HL-60/S4 treated with retinoic acid at 250 ng/mL for 4 days and 3 days (cell line): ENCODE data around the gene ZMYND8.

Experiments used
- in situ Hi-C: fragments of 300-500 bp; cut with MboI; formaldehyde crosslinking; loops from 2 replicates; pipeline ENCODE4 v1.7.0; 2022; ENCODE audit warnings: low sequenced_read_pairs

The ZMYND8 gene

DNA sequence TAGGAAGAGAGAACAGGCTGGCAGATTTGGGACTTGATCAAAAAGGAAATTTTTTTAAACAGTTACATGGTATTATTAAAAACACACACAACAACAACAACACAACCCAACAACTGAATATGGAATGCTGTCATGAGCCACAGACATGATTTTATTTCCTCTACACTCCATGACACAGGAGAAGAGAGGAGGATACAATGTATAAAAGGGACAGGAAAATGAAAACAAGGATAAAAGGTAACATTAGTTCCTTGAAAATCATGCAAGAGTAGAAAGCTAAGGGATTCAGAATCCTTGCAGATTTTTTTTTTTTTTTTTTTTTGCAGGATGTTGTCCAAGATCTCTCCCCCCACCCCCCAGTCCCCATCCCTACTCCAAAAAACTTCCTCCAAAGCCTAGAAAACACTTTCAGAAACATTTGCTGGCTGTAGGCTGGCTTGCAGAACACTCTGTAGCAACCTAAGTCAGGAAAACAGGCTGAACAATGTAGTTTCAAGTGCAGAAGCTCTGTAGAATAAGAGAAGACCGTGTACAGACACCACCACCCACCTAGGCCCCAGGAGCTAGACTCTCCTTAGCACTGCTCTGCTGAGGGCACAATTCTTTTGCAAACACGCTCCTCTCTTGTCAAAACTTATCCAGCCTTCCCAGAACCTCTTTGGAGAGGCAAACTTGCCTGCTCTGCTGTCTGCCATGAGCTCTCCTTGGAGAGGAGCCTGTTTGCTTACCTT lies 845 bp downstream of the ZMYND8 start:
- in situ Hi-C loops = no loop called here

DNA sequence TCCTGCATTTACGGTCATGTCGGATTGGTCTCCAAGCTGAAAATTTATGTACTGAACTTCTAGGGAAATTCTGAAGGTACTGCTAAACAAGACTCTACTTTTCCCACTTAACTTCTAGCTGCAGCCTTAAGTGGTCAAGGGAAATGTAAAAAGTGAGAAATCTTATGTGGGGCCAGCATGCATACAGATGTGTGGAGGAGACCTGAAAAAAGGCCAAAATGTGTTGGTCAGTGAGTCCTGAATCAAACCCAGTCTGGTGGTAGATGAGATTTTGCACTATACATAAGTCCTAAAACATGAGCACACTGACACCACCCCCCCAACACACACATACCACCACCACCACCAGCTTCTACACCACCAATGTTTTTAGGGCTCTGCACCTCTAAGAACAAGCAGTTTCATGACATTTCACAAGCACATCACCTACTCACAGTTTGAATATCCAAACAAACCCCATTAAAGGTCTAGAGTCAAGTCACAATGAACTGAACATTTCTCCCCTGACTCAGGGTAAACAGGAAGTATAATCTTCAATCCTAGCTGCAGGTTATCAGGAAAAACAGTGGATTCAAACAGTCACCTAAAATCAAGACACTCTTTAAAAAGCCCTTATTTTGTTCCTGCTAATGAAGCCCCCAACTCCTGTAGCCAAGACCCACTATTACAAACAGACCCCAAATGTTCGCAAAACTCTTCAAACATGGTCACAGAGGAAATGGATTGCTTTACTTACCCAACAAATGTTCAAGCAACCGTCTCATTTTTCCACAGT lies 1.6 kb downstream of the ZMYND8 start:
- in situ Hi-C loops = no loop called here

DNA sequence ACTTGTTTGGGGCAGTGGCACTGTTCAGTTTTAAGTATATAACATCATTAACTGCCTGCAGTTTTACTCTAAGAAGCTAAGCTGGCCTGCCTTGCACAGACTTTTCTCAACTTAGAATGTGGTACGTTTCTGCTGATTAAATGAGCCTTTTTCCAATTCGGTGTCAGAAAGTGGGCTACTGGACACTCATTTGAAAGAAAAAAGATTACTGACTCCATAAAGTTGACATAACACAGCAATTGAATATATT lies 2.1 kb downstream of the ZMYND8 start:
- in situ Hi-C loops = no loop called here

DNA sequence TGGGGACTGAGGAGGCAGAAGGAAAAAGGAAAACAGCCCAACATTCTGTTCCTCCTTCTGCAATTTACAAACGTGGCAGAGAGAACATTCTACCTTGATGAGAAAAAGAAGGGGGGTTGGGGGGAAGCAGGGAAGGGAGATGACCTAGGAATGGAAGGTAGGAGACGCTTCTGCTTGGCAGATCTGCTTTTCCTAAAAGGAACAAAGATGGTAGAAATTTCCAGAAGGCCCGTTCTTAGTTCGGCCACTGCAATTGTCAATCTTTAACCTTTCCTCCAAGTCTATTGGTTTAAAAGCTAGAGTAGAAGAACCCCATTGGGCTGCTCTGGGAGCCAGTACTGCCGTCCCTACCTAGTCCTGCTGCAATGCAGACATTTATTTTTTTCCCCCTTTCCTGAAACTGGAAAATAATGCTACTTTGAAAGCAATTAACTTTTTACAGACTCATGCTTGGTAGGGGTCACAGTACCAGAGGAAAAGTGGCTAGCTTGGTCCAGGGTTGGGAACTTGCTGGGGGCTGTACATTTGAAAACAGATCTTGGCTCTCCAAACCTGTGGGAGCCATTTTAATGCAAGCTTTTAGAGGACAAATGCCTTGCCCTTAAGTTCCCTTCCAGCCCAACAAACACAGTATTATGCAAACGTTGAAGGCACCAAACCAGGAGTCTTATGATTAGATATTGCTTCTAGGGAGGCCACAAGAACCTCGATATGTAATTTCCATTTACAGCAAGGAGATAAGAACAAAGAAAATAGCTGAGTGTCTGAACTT lies 2.6 kb downstream of the ZMYND8 start:
- in situ Hi-C loops = no loop called here

DNA sequence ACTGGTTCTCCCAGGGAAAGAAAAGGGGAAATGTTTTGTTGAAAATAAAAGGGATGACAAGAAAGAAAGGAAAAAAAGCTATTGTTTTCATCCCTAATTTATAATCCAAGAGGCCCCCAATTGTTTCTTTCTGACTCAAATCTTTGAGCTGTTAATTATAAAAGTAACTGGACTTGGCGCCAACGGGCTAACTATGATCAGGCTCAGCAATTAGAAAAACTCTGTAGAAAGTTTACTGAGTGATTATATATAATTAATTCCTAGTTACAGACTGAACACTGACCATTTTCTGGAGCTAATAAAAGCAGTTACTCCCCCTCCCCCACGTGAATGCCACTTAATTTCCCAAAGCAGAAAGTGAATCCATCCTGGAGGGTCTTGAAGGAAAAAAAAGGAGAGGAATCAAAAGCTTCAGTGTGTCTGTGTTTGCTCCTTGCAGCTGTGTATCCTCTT lies 3.2 kb downstream of the ZMYND8 start:
- in situ Hi-C loops = no loop called here

DNA sequence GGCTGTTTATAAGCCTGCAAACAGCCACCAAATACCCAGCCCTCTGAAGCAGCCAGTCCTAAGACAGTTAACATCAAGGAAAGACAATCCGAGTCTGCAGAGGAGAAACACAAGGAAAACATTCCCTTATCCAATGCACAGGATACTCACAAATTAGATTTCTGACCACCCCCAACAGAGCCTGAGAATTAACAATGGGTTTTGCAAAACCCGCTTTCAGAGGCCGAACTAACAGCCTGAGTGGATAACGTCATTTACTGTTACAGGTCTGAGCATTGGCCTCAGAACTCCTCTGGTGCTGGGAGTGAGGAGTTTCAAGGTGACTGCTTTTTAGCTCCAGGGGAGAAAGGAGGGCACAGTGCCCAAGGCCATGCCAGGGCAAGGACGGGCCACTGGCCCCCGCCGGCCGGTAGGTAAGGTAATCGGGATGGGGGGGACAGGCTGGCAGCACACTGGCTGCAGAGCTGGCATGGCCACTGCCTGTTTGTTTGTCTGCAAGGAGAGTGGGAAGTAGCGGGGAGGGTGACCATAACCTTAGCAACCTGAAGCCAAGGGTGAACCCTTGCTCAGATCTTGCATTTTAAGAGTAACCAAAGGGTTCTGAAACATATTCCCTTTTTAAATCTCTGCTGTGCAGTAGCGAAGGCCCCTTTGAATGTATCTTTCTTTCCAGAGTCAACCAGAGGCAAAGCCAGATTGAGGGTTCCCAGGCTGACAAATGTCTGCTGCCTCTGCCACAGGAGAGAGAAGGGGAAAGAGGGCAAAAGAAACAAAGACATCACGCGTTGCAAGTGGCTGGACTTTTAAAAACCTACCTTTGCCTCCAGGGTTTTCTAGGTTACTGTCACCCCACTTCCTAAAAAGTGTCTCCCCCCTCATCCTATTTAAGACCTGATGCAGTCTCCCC lies 3.9 kb downstream of the ZMYND8 start:
- in situ Hi-C loops = no loop called here

DNA sequence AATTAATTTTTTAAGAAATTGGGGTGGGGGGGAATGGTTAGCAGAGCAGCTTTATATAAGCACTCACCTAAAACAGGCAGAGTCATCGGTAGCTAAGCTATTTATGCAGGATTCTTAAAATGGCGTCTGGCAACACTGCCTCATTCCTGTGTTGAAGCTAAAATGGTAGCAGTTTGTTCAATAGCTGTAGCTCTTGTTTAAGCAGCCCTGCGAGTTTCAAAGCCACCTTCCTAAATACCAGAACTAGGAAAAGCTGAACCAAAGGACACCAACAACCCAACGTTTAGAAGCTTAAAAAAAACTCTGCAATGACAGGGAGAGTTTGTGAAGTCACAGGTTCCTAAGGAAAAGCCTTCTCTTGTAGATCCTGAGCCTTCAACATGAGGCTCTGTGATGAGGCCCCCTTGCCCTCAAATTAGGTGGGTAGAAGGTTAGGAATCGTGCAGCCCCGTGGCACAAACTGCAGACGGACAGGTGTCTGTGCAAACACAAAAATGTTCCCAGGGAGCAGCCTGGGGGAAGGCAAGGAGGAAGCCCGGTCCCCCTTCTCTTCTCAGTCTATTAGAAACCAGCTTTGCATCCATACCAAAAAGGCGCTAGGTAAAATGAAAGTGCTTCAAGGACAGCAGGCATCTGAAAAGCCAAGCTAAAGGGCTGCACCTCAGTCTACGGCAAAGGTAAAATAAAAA lies 4.7 kb downstream of the ZMYND8 start:
- in situ Hi-C loops = no loop called here

DNA sequence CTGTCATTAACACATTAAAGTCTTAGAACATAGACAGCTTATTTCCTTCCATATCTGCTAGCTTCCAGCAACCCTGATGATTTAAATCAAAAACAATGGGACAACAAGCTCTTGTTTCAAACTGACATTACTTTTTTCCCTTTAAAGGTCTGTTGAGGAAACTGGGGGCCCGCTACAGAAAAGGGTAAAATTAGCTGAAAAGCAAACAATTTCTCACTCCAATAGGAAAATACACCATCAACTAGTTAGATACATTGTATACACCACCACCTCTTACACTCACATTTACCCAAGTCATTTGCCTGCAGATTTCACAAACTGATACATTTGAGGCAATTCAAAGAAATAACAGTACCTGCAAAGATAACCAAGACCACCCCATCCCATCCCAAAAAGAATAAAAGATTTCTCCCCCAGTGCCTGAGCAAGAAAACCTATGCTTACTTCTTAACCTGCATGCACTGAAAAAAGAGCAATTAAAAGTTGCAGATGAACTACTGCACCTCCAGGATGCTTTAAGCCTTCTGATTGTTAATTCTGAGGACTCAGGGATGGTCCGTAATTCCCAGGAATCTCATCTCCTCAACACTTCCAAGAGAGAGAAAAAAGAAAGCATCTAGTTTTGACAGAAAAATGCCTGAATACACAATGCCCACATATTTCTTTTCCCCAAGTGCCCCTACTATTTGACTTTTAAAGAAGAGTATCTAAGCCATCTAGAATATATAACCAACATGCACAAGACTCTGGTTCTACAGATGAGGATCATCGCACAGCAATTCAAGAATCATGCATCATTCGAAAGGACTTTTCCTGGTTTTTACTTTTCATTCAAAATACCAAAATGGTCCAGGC lies 5.6 kb downstream of the ZMYND8 start:
- in situ Hi-C loops = no loop called here

DNA sequence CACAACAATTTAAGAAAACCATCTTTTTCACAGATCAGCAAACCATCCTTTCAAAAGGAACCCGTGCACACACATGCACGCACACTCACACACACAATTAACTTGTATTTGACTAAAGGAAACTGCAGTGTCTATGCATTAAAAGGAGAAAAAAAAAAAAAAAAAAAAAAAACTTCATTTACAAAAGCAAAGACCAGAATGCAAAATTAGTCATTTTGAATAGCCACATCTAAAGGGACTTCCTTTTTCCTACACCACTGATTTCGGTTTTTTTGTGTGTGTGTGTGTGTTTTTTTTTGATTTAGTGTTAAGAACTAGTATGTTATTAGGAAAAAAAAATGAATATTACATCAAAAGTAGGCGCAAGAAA lies 6.3 kb downstream of the ZMYND8 start:
- in situ Hi-C loops = no loop called here

DNA sequence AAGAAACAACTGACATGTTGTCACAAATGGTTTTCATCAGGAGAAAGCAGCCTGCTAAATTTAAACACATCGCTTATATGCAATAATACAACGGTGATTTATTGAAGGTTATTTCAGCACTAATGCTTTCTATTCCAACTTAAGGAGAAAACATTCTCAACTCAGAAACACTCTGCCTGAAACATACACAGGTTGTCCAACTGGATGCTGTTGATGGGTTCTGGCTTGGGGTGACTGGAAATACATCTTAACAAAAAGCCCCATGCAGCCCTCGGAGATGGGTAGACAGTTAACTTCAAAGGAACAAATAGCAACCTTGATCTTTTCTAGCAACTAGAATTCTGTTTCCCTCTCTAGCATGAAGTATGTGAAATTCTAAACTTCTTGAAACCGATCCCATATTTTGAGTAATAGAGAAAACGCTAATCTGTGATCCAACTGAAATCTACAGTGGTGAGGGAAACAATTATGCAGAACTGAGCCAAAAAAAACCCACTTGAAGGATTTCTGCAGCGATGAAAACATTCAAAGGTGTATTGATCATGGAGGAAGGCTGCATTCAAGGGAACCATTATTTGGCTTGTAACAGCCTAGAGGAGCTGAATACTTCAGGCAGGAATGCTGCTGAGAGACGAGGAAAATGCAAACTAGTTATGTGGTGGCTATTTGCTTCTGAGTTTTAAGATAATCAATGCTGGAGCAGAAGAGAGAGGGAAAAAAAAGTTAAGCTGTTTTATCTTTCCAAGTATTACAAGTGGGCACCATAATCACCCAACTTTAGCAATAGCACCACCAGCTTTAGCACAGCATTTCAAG lies 6.9 kb downstream of the ZMYND8 start:
- in situ Hi-C loops = no loop called here

DNA sequence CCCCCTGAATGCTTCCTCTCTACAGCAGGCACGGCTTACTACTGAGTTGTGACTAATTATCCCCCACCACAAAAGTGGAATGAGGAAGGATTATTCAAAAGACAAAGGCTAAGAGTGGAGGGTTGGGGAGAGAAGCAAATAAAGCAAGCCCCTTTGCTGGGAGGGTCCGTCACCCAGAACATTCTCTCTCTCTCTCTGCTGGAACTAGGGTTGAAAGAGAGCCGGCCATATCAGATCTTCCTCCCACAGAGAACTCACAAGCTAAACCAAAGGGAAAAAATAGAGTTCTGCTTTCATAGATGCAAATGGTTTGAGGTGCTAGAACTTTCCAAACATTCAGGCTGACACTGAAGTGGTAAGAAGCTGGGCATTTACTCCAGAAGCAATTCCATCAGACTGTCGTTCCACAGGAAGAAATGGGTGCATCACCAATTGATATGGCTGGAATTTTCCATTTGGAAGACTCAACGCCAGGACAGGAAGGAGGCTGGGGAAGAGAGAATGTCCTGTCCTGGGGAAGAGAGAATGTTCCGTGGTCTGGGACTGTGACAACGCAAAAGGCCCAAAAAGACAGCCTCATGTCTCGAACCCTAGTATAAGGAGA lies 7.9 kb downstream of the ZMYND8 start:
- in situ Hi-C loops = no loop called here

DNA sequence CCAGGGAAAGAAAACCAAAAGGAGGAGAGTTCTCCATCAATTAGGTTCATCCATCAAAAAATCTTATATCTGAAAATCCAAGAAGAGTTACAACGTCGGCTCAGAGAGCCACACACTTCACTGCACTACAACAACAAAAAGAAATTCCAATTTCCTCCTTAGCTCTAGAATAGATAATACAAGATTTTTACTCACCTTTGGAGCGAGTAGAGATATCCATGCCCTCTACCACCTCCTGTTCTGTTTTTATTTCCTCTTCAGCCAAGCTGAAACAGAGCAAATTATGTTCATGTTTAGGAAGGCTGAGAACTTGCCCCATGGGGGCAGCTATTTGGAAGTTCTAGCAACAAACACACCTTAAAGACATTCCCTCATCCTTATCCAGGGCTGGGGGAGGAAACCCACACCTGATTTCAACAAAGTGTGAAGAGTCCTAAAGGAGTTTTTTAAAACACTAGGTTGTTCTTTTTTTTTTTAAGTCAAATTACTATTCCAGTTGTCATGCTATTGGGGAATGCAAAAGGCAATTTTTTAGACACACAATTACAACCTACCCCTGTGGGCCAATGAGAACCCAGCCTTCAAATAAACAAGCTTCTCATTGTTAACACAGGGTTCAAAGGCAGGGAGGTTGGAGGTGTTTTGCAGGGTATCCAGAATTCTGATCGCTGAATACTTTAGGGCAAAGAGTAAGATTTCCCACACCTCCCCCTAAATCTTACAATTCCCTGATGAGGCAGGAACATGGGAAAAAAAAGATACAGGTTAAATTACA lies 8.7 kb downstream of the ZMYND8 start:
- in situ Hi-C loops = no loop called here

DNA sequence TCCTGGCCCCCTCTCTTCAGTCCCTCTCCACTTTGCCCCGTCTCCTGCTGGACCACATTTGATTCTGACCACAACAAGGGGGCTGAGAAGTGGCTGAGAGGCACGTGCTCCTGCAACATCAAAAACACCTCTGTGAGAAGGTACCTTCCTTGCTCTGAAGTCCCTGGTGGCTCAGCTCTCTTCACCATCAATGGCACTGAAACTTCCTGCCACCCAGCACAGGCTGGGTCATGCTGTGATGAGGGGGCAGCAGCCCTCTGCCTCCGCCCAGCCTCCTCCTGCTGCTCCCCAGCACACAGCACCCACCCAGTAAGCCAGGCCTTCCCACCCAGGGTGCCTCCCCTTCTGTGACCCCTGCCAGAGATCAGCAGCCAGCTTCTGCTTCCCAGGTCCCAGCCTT lies 10.3 kb downstream of the ZMYND8 start:
- in situ Hi-C loops = no loop called here

DNA sequence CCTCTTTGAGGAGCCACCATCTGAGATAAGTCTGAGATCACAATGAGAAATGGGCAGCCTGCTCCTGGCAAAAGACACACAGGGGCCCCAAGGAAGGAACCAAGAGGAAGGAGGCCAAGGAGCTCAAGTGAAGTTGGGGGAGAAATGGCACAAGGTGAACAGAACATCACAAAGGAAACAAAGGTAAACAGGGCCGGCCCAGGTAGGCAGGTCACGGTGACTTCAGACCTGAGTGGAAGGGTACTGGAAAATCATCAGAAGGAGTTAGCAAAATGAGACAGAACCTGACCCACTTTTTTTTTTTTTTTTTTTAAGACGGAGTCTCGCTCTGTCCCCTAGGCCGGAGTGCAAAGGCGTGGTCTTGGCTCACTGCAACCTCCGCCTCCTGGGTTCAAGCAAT lies 11.3 kb downstream of the ZMYND8 start:
- in situ Hi-C loops = no loop called here

DNA sequence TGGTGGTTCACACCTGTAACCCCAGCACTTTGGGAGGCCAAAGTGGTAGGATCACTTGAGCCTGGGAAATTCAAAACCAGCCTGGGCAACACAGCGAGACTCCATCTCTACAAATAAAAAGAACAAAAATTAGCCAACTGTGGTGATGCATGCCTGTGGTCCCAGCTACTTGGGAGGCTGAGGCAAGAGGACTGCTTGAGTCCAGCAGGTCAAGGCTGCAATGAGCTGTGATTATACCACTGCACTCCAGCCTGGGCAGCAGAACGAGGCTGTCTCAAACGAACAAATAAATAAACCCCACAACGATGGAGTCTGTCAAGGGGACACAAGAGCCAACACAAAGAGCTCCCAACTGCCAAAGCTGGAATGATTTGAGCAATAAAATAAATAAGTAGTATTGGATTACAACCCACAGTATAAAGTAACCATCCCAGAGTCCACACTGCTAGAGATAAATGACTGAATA lies 13.5 kb downstream of the ZMYND8 start:
- in situ Hi-C loops = no loop called here

DNA sequence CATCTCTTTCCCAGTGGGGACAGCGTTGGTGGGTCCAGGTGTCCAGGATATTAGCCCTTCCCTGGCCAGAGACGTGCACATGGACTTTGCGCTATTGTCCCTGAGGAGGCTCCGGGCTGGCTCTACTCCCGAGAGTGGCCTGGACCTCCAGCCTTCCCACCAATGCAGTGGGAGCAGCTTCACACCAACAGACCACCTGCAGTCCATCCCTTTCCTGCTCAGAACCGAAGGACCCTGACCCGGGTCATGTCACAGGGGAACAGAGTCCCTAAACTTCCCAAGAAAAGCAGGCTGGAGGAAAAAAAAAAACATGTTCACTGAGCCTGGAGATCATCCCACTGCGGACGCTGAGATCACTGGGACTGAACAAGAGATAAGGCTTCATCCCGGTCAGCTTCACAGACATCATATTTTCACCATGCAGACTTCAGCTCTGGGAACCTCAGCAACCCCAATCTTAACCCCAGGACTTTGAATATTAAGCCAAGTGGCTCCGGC lies 18.3 kb downstream of the ZMYND8 start:
- in situ Hi-C loops = no loop called here

DNA sequence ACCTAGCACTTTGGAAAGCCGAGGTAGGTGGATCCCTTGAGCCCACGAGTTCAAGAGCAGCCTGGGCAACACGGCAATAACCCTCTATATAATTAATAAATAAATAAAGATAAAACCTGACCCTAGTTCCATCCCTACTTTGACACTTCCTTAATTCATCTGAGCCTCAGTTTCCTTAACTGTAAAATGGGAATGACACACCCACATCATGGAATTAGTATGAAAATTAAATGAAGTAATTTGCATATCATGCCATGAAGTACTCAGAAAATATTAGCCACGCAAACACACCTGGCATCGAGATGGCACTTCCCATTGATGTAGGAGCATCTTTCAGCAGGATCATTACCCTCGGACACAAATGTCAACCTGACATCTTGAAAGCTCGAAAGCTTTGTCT lies 19.1 kb downstream of the ZMYND8 start:
- in situ Hi-C loops = no loop called here
